Putamen (tissue), 1 donor: ENCODE measurements around the gene PARN.
"Not testable (repeated sequence)": the region's sequence is repeated elsewhere in the genome, so short reads cannot be mapped to it uniquely, and the experiment has no call there.

Source experiments
- DNase-seq: peaks from one replicate; pipeline ENCODE4 v3.0.0-alpha.2; 2016; ENCODE audit warnings: low spot score

PARN gene

GRCh38 chr16:14400978-14401710 is 228.9 kb downstream of the PARN start:
- not testable (repeated sequence) for DNase-seq

- no peak for DNase-seq
Observed at GRCh38 chr16:14400285-14400977, 229.6 kb downstream of the PARN start.

GRCh38 chr16:14399378-14400284 is 230.4 kb downstream of the PARN start:
- peak; percentile 8 for DNase-seq

GRCh38 chr16:14398014-14398717 is 231.9 kb downstream of the PARN start:
- DNase-seq: no peak

GRCh38 chr16:14395710-14396304 is 234.3 kb downstream of the PARN start:
- not testable (repeated sequence) for DNase-seq

GRCh38 chr16:14394834-14395233 is 235.2 kb downstream of the PARN start:
- no peak for DNase-seq

GRCh38 chr16:14392960-14393359 is 237.1 kb downstream of the PARN start:
- no peak for DNase-seq

- DNase-seq: no peak
Observed at GRCh38 chr16:14389359-14389758, 240.7 kb downstream of the PARN start.

GRCh38 chr16:14388243-14388642 is 241.8 kb downstream of the PARN start:
- no peak for DNase-seq

- DNase-seq: no peak
Observed at GRCh38 chr16:14386115-14386514, 243.9 kb downstream of the PARN start.
